ENCODE results near the gene RSAD1. TPM values are rescaled to one million over a fixed set of nuclear protein-coding genes. Genes with fewer than 3 reads are reported as not detected.

Gene RSAD1
- polyA plus RNA-seq, 1 of the 3 experiments (the other 2 are of a cell fraction) = 44.7 TPM

DNA sequence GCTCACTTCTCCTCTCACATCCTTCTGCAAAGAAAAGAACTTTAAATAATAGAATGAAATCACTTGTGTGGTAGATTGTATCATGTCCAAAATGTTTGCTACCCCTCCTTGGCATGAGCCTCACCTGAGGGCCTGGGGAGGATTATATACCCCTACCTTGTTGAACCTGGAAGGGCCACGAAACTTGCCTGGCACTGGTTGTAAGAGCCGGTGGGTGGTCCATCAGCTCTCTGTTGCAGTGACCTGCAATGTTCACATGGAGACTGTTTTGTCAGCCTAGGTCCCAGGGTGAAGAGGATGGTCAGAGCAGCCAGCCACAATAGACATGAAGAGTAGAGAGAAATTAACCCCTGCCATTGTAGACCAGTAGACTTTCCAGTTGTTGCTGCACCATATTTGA is 10.2 kb downstream of the RSAD1 start:
- CTCF ChIA-PET = interaction anchor here (3.2 to 9.8 kb wide), 2 partner anchors 10 to 13 kb away, joined by 24 to 183 read pairs; no protein-coding TSS in a partner anchor
- Histone ChIP-seq H3K4me3 (ENCODE audit: low read depth in 2 of 2, low read length in 1 of 2) (no peak overlapping the region), H3K27ac (ENCODE audit: low read depth in 2 of 2, low read length in 1 of 2) (no peak overlapping the region), H3K79me2 (ENCODE audit: insufficient read depth) (no peaks in the 10 kb centered on the region), H3K36me3 (replicated peaks in 1 of 2; ENCODE audit: control insufficient read depth in 1 of 2, insufficient read depth in 2 of 2, low read length in 1 of 2) (peaks cover 15 to 23% of the 10 kb centered on the region in 2 experiments), H3K9ac (no peak overlapping the region), H3F3A (replicated peaks; ENCODE audit: insufficient read depth) (peaks cover 4% of the 10 kb centered on the region), H3K9me2 (no peaks in the 10 kb centered on the region), H3K4me2 (no peak overlapping the region), H2AFZ (ENCODE audit: low read depth) (no peak overlapping the region), H3K27me3 (ENCODE audit: insufficient read depth) (no peaks in the 10 kb centered on the region), H3K4me1 (ENCODE audit: control insufficient read depth in 1 of 2, insufficient read depth in 2 of 2, low read depth in 1 of 2, low read length in 1 of 2) (peaks cover 0 to 8% of the 10 kb centered on the region in 2 experiments; a peak in 2 of 4 replicates), H3K9me3 (no peaks in the 10 kb centered on the region), H4K20me1 (ENCODE audit: insufficient read depth) (no peaks in the 10 kb centered on the region)
- POLR2A ChIA-PET = no interaction called here
- no peak for TF ChIP-seq CHD2 (IDR thresholded peaks at IDR 0.05; ENCODE audit: low read length, partially characterized antibody)
- no peak for TF ChIP-seq GATA2 (CRISPR knock-in tag; IDR thresholded peaks at IDR 0.05)
- TF ChIP-seq, protein P1, sequence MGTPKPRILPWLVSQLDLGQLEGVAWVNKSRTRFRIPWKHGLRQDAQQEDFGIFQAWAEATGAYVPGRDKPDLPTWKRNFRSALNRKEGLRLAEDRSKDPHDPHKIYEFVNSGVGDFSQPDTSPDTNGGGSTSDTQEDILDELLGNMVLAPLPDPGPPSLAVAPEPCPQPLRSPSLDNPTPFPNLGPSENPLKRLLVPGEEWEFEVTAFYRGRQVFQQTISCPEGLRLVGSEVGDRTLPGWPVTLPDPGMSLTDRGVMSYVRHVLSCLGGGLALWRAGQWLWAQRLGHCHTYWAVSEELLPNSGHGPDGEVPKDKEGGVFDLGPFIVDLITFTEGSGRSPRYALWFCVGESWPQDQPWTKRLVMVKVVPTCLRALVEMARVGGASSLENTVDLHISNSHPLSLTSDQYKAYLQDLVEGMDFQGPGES (IDR thresholded peaks at IDR 0.05; ENCODE audit: low read depth, low read length) = no peak
- no peak for TF ChIP-seq EP300 (IDR thresholded peaks at IDR 0.05; ENCODE audit: borderline replicate concordance in 1 of 2, low read depth in 1 of 2, low read length in 1 of 2)
- TF ChIP-seq SIN3A (IDR thresholded peaks at IDR 0.05; ENCODE audit: borderline replicate concordance, low read depth, low read length) = no peak
- TF ChIP-seq, protein P2, sequence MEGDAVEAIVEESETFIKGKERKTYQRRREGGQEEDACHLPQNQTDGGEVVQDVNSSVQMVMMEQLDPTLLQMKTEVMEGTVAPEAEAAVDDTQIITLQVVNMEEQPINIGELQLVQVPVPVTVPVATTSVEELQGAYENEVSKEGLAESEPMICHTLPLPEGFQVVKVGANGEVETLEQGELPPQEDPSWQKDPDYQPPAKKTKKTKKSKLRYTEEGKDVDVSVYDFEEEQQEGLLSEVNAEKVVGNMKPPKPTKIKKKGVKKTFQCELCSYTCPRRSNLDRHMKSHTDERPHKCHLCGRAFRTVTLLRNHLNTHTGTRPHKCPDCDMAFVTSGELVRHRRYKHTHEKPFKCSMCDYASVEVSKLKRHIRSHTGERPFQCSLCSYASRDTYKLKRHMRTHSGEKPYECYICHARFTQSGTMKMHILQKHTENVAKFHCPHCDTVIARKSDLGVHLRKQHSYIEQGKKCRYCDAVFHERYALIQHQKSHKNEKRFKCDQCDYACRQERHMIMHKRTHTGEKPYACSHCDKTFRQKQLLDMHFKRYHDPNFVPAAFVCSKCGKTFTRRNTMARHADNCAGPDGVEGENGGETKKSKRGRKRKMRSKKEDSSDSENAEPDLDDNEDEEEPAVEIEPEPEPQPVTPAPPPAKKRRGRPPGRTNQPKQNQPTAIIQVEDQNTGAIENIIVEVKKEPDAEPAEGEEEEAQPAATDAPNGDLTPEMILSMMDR (IDR thresholded peaks at IDR 0.05) = no peak
- TF ChIP-seq FOXJ3 (CRISPR knock-in tag; IDR thresholded peaks at IDR 0.05) = no peak
- TF ChIP-seq, protein P3, sequence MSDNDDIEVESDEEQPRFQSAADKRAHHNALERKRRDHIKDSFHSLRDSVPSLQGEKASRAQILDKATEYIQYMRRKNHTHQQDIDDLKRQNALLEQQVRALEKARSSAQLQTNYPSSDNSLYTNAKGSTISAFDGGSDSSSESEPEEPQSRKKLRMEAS (IDR thresholded peaks at IDR 0.05; ENCODE audit: low read depth) = no peak
- no peak for TF ChIP-seq TAF1 (IDR thresholded peaks at IDR 0.05; ENCODE audit: borderline replicate concordance, low read depth, low read length)
- no peak for TF ChIP-seq EZH2phosphoT487 (IDR thresholded peaks at IDR 0.05; ENCODE audit: borderline replicate concordance, low read depth)
- TF ChIP-seq NRF1 (IDR thresholded peaks at IDR 0.05; ENCODE audit: low read depth, low read length) = no peak
- TF ChIP-seq, protein P4, sequence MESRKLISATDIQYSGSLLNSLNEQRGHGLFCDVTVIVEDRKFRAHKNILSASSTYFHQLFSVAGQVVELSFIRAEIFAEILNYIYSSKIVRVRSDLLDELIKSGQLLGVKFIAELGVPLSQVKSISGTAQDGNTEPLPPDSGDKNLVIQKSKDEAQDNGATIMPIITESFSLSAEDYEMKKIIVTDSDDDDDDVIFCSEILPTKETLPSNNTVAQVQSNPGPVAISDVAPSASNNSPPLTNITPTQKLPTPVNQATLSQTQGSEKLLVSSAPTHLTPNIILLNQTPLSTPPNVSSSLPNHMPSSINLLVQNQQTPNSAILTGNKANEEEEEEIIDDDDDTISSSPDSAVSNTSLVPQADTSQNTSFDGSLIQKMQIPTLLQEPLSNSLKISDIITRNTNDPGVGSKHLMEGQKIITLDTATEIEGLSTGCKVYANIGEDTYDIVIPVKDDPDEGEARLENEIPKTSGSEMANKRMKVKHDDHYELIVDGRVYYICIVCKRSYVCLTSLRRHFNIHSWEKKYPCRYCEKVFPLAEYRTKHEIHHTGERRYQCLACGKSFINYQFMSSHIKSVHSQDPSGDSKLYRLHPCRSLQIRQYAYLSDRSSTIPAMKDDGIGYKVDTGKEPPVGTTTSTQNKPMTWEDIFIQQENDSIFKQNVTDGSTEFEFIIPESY (IDR thresholded peaks at IDR 0.05; ENCODE audit: borderline replicate concordance, low read depth) = no peak
- TF ChIP-seq MXI1 (IDR thresholded peaks at IDR 0.05; ENCODE audit: low read depth, low read length) = no peak
- DNase-seq = no peak
- WGBS (ENCODE audit: low lambda C conversion rate) = 85% methylated on average over 2 of the region's 2 CpGs

Measured in SK-N-SH (cell line).